Measurements from ENCODE around the gene VPS37C. TPM values are rescaled to one million over a fixed set of nuclear protein-coding genes. Genes with fewer than 3 reads are reported as not detected.

The VPS37C gene
- total and polyA plus RNA-seq, 2 experiments from 2014 or later = 13.1 to 13.4 TPM

- no peaks in the 10 kb centered on the region; the same call in 1 of the 2 replicates for H4K20me1 ChIP-seq (ENCODE audit: insufficient read depth)
- H3K27me3 ChIP-seq (replicated peaks; ENCODE audit: insufficient read depth) = no peaks in the 10 kb centered on the region
- no peak overlapping the region for H2AFZ ChIP-seq
- no peaks in the 10 kb centered on the region for H3K9me2 ChIP-seq (ENCODE audit: insufficient read depth)
- no peak overlapping the region for H3K9ac ChIP-seq
- no peak overlapping the region for H3K4me2 ChIP-seq (ENCODE audit: unreplicated experiment)
- H3K27ac ChIP-seq = no peak overlapping the region
- no peak for DNase-seq
- WGBS, 2 experiments (ENCODE audit: low coverage in 1 of 2, low lambda C conversion rate in 2 of 2, missing lambda C conversion rate in 2 of 2) = 78 to 80% methylated on average over 10 of the region's 10 CpGs
- H3K79me2 ChIP-seq (ENCODE audit: insufficient read depth) = peaks cover 90% of the 10 kb centered on the region
- H3K9me3 ChIP-seq (ENCODE audit: low read depth) = no peaks in the 10 kb centered on the region
- in situ Hi-C loops (cut with MboI) = no loop called here
- TF ChIP-seq EZH2phosphoT487 (IDR thresholded peaks at IDR 0.05; ENCODE audit: insufficient read depth, low read depth) = no peak
- no peak for TF ChIP-seq EZH2 (IDR thresholded peaks at IDR 0.05; ENCODE audit: insufficient read depth, poor library complexity, severe bottlenecking)
- no peak overlapping the region for H3K4me3 ChIP-seq
- H3K4me1 ChIP-seq (ENCODE audit: insufficient read depth) = 0 out of 2 replicates have a peak, but pooled peaks cover 3% of the 10 kb centered on the region
- H3F3A ChIP-seq (ENCODE audit: insufficient read depth) = peaks cover 2% of the 10 kb centered on the region; the same call in 1 of the 2 replicates
- no peaks in the 10 kb centered on the region for H3K36me3 ChIP-seq (ENCODE audit: low read depth)
Observed at GRCh38 chr11:61147271-61147670, 14.0 kb downstream of the VPS37C start.

- Histone ChIP-seq H3K27ac (no peak overlapping the region), H3K9me3 (ENCODE audit: low read depth) (no peaks in the 10 kb centered on the region), H3K4me3 (no peak overlapping the region), H2AFZ (no peak overlapping the region), H3K4me2 (ENCODE audit: unreplicated experiment) (no peak overlapping the region), H4K20me1 (ENCODE audit: insufficient read depth) (no peaks in the 10 kb centered on the region; the same call in 1 of the 2 replicates), H3K27me3 (replicated peaks; ENCODE audit: insufficient read depth) (no peaks in the 10 kb centered on the region), H3K4me1 (ENCODE audit: insufficient read depth) (0 out of 2 replicates have a peak, but pooled peaks cover 3% of the 10 kb centered on the region), H3K79me2 (ENCODE audit: insufficient read depth) (peaks cover 90% of the 10 kb centered on the region), H3K9ac (no peak overlapping the region), H3K36me3 (ENCODE audit: low read depth) (no peaks in the 10 kb centered on the region), H3F3A (ENCODE audit: insufficient read depth) (peaks cover 5% of the 10 kb centered on the region; the same call in 1 of the 2 replicates), H3K9me2 (ENCODE audit: insufficient read depth) (no peaks in the 10 kb centered on the region)
- TF ChIP-seq EZH2phosphoT487 (IDR thresholded peaks at IDR 0.05; ENCODE audit: insufficient read depth, low read depth) = no peak
- TF ChIP-seq EZH2 (IDR thresholded peaks at IDR 0.05; ENCODE audit: insufficient read depth, poor library complexity, severe bottlenecking) = no peak
- in situ Hi-C loops (cut with MboI) = no loop called here
- DNase-seq = no peak
- 95% methylated on average over 9 of the region's 9 CpGs for WGBS, 2 experiments (ENCODE audit: low coverage in 1 of 2, low lambda C conversion rate in 2 of 2, missing lambda C conversion rate in 2 of 2)
Observed at GRCh38 chr11:61146416-61146815, 14.8 kb downstream of the VPS37C start.

- no peak overlapping the region for H3K27ac ChIP-seq
- no peak overlapping the region for H3K4me3 ChIP-seq
- H3K27me3 ChIP-seq (replicated peaks; ENCODE audit: insufficient read depth) = no peaks in the 10 kb centered on the region
- H3K9ac ChIP-seq = no peak overlapping the region
- H3K4me1 ChIP-seq (ENCODE audit: insufficient read depth) = 0 out of 2 replicates have a peak, but pooled peaks cover 3% of the 10 kb centered on the region
- H4K20me1 ChIP-seq (ENCODE audit: insufficient read depth) = no peaks in the 10 kb centered on the region; the same call in 1 of the 2 replicates
- TF ChIP-seq EZH2phosphoT487 (IDR thresholded peaks at IDR 0.05; ENCODE audit: insufficient read depth, low read depth) (no peak), EZH2 (IDR thresholded peaks at IDR 0.05; ENCODE audit: insufficient read depth, poor library complexity, severe bottlenecking) (no peak)
- 82 to 85% methylated on average over 17 of the region's 17 CpGs for WGBS, 2 experiments (ENCODE audit: low coverage in 1 of 2, low lambda C conversion rate in 2 of 2, missing lambda C conversion rate in 2 of 2)
- H3K9me3 ChIP-seq (ENCODE audit: low read depth) = no peaks in the 10 kb centered on the region
- no peak overlapping the region for H2AFZ ChIP-seq
- no peaks in the 10 kb centered on the region for H3K36me3 ChIP-seq (ENCODE audit: low read depth)
- peaks cover 5% of the 10 kb centered on the region; the same call in 1 of the 2 replicates for H3F3A ChIP-seq (ENCODE audit: insufficient read depth)
- no peaks in the 10 kb centered on the region for H3K9me2 ChIP-seq (ENCODE audit: insufficient read depth)
- no peak overlapping the region for H3K4me2 ChIP-seq (ENCODE audit: unreplicated experiment)
- in situ Hi-C loops (cut with MboI) = no loop called here
- no peak for DNase-seq
- peaks cover 90% of the 10 kb centered on the region for H3K79me2 ChIP-seq (ENCODE audit: insufficient read depth)
Observed at GRCh38 chr11:61145228-61146005, 15.8 kb downstream of the VPS37C start.

GRCh38 chr11:61144511-61145179 is 16.6 kb downstream of the VPS37C start:
- in situ Hi-C loops (cut with MboI) = no loop called here
- H3K27me3 ChIP-seq (replicated peaks; ENCODE audit: insufficient read depth) = no peaks in the 10 kb centered on the region
- no peak overlapping the region for H2AFZ ChIP-seq
- H3K9me2 ChIP-seq (ENCODE audit: insufficient read depth) = no peaks in the 10 kb centered on the region
- no peak overlapping the region for H3K4me3 ChIP-seq
- no peaks in the 10 kb centered on the region; the same call in 1 of the 2 replicates for H4K20me1 ChIP-seq (ENCODE audit: insufficient read depth)
- no peak for TF ChIP-seq EZH2phosphoT487 (IDR thresholded peaks at IDR 0.05; ENCODE audit: insufficient read depth, low read depth)
- no peak for TF ChIP-seq EZH2 (IDR thresholded peaks at IDR 0.05; ENCODE audit: insufficient read depth, poor library complexity, severe bottlenecking)
- no peak overlapping the region for H3K9ac ChIP-seq
- no peak for DNase-seq
- no peaks in the 10 kb centered on the region for H3K9me3 ChIP-seq (ENCODE audit: low read depth)
- peaks cover 5% of the 10 kb centered on the region; the same call in 1 of the 2 replicates for H3F3A ChIP-seq (ENCODE audit: insufficient read depth)
- no peak overlapping the region for H3K27ac ChIP-seq
- H3K36me3 ChIP-seq (ENCODE audit: low read depth) = no peaks in the 10 kb centered on the region
- H3K4me2 ChIP-seq (ENCODE audit: unreplicated experiment) = no peak overlapping the region
- H3K79me2 ChIP-seq (ENCODE audit: insufficient read depth) = peaks cover 90% of the 10 kb centered on the region
- peaks cover 6% of the 10 kb centered on the region for H3K4me1 ChIP-seq (ENCODE audit: insufficient read depth)
- 77% methylated on average over 16 of the region's 16 CpGs for WGBS, 2 experiments (ENCODE audit: low coverage in 1 of 2, low lambda C conversion rate in 2 of 2, missing lambda C conversion rate in 2 of 2)
